AG20443 (cell line): ENCODE data around the gene PLK3.
"Not testable (repeated sequence)": the region's sequence is repeated elsewhere in the genome, so short reads cannot be mapped to it uniquely, and the experiment has no call there.

Experiments used
- DNase-seq: peaks from one replicate; pipeline ENCODE4 v3.0.0; 2012; ENCODE audit warnings: low spot score, mixed read lengths

Gene PLK3

DNA sequence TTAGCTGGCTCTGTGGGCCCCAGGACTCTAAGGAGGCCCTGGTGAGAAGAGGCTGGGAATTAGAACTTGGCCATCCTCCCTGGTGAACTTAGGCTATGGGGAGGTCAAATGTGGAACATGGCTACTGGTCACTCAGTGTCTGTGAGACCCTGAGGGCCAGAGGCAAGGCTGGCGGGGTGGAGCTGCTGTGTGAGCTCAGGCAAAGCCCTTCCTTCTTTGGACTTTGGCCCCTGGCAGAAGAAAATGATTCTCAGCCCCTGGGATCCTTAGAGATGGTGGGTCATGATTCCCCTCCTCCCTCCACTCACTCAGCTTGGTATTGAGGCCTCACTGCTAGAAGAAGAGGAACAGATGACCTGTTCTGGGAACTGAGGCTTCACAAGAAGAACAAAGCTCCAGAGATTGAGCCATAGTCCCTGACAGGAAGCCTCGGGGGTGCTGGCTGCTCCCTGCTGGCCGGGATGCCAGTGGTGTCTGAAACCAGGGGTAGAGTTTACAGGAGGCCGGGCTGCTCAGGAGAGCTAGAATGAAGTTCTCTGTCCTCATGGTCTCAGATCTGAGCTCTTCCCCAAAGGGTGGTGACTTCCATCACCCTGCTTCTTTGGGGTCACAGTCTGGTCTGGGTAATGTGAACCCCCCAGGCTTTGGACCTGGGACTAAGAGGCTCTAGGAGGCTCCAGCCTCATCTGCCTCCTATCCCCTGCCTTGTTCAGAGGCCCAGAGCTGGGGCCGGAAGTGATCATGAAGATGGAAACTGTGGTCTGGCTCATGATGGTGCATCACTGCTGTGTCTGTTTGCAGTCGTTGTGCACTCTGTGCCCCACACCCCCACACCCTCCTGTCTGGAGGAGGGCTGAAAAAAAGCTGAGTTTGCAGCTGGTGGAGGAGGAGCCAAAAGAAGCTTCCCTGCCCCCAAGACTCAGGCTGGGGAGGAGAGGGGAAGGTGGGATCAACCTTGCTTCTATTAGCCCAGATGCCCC is 9.1 kb downstream of the PLK3 start:
- peak; percentile 50 for DNase-seq

DNA sequence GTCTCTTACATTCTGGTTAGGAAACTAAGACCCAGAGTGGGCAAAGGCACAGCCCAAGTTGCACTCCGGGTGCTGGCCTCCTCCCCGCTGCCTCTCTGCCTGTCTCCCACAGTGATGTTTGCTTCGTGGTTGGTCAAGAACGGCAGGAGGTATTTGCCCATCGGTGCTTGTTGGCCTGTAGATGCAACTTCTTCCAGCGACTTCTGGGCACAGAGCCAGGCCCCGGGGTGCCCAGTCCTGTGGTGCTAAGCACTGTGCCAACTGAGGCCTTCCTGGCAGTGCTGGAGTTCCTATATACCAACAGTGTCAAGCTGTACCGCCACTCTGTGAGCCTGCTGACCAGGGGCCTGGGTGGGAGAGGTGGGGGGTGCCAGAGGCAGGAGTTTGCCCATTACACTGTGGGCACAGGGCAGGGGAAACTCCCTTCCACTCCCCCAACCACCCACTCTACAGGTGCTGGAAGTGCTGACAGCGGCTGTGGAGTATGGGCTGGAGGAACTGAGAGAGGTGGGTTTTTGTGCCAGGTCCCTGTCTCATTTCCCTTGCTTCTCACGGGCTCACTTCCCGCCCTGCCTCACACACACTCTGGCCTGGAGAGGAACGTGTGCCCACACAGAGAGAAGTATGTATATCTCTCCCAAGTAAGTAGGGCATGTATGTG is 10.1 kb downstream of the PLK3 start:
- peak; percentile 11 for DNase-seq

- not testable (repeated sequence) for DNase-seq
These were observed 10.6 kb downstream of the PLK3 start for GRCh38 chr1:44810762-44811105.

DNA sequence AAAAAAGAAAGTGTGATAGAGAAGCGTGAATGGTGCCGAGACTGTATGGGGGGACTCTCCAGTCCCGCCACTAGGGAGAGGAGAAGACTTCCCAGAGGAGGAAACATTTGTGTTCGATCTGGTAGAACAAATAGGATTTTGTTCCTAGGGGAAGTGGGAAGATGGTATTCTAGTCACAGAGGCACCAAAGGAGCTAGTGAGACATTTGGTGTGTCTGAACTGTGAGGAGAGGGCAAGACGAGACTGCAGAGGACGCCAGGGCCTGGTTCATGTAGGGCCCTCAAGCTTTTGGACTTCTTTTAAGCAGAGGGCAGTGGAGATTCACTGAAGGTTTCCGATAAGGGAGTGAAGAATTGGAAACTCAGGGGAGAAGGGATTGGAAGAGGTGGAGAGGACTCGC is 11.1 kb downstream of the PLK3 start:
- no peak for DNase-seq

DNA sequence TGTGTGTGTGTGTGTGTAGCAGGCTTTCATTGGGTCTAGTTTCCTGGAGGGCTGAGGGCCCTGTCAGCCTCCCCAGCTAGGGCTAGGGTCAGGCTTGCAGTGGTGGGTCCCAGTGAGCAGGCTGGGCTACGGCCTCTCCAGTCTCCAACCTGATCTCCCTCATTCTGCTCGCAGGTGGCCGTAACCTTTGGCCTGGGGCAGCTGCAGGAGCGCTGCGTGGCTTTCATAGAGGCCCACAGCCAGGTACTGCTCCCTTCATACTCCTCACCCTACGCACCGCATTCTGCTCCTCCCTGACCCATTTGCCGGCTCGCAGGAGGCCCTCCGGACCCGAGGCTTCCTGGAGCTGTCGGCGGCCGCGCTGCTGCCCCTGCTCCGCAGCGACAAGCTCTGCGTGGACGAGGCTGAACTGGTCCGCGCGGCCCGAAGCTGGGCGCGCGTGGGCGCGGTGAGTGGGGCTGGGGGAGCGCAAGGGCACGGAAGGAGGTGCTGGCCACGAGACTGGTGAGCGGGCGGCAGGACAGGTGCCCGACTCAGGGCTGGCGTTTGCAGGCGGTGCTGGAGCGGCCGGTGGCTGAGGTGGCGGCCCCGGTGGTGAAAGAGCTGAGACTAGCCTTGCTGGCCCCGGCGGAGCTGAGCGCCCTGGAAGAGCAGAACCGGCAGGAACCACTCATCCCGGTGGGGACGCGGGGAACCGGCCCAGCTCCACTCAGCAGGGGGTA is 12.8 kb downstream of the PLK3 start:
- no peak for DNase-seq

- not testable (repeated sequence) for DNase-seq
These were observed 15.7 kb downstream of the PLK3 start for GRCh38 chr1:44815926-44816325.

DNA sequence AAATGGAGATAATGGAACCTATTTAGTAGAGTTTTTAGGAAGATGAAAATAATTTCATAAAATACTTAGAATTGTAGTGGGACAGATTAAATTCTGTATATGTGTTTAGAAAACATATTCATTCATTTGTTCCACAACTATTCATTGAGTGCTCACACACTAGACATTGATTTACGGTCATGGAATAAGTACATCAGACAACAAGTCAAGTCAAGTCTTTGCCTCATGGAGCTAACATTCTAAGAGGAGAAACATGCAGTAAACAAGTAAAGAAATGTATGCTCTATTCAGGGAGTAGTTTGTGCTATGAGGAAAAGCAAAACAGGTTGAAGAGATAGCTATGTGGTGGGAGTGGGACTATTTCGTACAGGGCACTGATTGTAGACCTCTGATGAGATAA is 17.1 kb downstream of the PLK3 start:
- no peak for DNase-seq

DNA sequence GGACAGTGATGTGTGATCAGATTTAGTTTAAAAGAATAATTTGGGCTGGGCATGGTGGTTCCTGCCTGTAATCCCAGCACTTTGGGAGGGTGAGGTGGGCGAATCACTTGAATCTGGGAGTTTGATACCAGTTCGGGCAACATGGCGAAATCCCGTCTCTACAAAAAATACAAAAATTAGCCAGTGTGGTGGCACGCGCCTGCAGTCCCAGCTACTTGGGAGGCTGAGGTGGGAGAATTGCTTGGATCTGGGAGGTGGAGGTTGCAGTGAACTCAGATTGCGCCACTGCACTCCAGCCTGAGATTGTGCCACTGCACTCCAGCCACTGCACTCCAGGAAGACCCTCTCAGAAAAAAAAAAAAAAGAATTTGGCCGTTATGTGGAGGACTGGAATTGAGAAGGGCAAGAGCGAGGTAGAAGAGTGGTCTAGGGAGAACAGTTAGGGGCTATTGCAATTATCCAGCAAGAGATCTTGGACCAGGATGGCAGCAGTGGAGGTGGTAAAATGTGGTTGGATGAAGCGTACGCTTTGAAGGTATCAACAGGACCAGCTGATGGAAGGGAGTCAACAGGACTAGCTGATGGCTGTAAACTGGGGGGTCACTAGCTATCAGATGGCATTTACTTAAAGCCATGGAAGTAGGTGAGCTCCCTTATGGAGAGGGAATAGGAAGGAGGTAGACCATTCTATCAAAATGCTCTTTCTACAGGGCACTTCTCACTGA is 17.8 kb downstream of the PLK3 start:
- DNase-seq, result no peak

DNA sequence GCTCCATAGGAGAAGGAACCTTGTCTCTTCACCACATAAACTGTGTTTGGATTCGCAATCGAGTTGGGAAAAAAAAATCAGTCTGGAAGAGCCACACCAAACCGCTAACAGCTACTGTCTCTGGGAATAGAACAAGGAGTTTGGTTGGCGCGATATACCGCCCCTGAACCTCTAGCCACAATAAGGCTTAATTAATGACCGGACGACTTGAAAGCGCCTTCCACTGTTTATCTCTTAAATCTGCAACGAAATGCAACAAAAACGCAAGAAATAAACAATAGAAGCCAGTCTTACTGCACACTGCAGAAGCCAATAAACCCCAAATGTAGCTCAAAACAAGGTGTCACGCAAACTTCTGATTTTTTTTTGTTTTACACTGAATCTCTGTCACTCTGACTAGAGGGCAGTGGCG is 19.0 kb downstream of the PLK3 start:
- no peak for DNase-seq

GRCh38 chr1:44819608-44820327 is 19.6 kb downstream of the PLK3 start:
- DNase-seq, result peak; percentile 85

DNA sequence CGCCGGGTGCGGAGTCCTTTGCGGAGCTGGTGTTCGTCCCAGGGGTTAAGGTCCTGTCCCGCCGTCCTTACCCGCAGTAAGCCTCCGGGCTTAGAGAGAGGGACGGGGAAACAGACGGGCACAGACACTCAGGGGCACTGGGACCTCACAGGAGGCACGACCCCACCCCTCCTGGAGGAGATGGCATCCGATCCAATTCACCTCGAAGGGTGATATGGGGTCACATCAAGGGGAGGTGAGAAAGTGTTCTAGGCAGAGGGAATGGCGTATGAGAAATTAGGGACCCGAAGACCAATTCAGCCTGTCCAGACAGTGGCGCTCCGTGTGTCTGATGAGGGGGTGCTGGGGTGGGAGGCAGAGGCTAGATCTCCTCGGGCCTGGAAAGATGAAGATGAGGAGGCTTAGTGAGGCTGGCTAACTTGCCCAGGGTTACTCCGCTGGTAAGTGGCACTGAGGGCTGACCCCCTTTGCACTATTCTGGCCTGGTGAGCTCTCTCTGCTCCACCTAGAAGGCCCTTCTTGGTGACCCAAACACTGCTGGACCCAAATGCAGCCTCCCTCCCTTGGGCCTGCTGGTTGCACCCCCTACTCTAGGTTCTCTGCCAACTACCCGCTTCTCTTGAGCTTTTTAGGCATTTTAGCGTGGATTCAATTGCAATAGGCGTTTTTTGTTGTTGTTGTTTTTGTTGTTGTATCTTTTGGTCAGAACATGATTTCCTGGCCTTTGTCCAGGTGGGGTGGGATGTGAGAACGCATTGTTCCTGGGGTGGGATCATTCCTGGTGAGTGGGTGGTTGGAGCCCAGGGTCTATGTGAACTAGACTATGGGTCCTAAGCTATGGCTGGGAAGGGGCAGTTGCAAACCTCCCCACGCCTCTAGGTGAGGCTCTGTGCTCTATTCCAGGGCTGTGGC is 20.4 kb downstream of the PLK3 start:
- DNase-seq, result no peak

DNA sequence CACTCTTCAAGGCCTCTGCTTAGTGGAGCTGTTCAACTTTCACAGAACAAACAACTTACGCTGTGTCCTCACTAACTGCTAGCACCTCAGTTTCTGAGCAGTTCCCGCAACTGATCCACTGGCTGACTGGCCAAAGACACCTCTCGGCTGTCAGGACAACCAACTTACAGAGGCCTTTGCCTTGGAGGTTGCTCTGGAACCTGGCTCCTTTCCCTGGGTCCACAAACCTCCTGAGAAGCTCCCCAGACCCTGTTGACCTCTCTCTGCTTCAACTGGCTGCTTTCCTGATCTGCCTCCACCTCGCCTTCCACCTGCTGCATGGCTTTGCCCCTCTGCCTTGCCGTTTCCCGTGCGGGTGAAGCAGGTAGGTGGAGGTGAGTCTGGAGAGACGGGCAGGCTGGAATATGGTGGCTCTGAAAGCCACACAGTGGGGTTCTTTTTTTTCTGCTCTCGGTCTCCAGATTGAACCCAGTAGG is 21.1 kb downstream of the PLK3 start:
- DNase-seq, result no peak

DNA sequence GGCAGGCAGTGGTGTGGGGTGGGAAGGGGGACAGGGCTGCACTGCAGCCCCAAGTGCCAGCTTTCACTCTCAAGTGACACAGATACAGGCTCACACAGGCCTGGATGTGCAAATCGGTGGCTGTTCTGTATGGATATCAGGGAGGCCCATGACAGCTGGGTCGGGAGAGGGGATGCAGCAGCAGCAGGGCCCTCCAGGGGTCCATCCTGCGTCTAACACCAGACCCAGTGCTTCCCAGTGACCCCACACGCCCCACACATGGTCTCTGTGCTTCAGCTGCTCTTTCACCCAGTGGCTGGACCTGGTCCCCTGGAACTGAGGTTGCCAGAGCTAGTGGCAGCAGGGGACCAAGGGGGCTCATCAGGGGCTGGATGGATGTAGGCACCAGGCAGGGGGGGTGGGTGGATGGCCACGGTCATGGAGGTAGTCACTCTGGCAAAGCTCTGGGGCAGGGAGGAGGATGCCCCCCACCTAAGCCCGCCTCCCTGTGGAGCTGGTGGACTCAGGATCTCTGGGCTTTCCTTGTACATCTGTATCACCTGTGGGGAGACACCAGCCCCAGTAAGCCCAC is 22.0 kb downstream of the PLK3 start:
- no peak for DNase-seq

GRCh38 chr1:44822981-44823451 is 22.8 kb downstream of the PLK3 start:
- peak; percentile 17 for DNase-seq

GRCh38 chr1:44824392-44824791 is 24.2 kb downstream of the PLK3 start:
- not testable (repeated sequence) for DNase-seq

DNA sequence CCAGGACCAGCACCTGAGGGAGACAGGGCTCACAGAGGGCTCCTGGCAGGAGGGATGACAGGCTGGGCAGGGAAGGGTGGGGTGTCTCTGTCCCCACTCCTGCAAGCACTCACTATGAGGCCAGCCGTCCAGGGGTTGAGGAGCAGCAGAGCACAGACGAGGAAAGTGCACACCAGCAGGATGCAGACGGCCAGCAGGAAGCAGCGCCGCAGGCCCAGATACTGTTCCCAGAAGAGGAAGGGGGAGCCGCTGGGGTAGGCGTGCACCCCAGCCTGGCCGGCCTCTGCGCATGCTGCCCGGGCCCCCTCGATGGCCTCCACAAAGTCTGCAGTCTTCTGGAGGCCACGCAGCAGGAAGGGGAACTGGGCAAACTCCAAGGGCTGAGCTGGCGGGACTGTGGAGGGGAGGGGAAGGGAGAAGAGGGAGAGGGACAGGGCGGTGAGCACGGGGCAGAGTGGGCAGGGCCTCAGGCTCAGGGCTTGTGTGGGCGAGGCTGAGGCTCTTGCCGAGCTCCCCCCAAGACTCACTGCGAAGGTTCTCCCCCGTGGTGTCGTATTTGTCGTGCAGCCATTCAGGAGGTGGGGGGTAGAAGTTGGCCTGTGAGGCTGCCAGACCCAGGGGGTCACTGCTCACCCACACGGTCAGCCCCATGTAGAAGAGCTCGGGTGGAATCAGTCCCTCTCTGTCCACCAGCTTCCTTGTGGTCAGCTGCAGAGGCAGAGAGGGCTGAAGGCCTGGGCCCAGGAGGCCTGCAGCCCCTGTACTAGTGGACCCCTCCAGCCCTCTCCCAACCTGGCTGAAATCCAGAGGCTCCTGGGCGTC is 26.4 kb downstream of the PLK3 start:
- DNase-seq, result peak; percentile 17

GRCh38 chr1:44827197-44828002 is 27.2 kb downstream of the PLK3 start:
- DNase-seq, result no peak
